MM.1S (cell line): Measurements from ENCODE around the gene SLC13A3.

Experiments
- EZH2 ChIP-seq: fragments of 300-600 bp; sonication (generic); optimal IDR thresholded peaks from 2 replicates; pipeline ENCODE3; 2017; ENCODE audit warnings: low read depth, mild to moderate bottlenecking, antibody characterized with exemption, low read length, mixed read lengths
- EZH2phosphoT487 ChIP-seq: fragments of 300-600 bp; sonication (generic); IDR thresholded peaks from 2 replicates; pipeline ENCODE4 v1.6.1; 2018; ENCODE audit warnings: antibody characterized with exemption, low read length
- TF ChIP-seq, protein P1 (sequence below): fragments of 300-600 bp; sonication (generic); IDR thresholded peaks from 2 replicates; pipeline ENCODE4 v1.5.1; 2016; ENCODE audit warnings: antibody characterized with exemption, low read length, mixed read lengths

DNA sequence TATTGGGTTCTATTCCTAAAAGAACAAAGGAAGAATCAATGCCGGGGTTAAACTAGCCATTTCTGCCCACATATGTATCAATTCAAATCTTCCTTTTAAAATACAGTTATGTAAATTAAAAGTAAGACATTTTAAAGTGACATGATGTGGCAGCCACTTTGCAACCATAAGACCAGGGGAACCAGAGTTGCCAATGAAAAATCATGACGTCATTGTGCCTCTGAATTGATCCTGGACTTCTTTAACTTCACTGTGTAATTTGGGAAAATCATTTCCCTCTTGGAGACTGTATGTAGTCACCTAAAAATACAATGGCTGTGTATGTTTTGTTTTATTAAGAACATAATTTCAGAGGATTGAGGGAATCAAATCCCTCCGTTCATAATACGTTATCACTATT lies 42.2 kb downstream of the SLC13A3 start:
- TF ChIP-seq, protein P1, sequence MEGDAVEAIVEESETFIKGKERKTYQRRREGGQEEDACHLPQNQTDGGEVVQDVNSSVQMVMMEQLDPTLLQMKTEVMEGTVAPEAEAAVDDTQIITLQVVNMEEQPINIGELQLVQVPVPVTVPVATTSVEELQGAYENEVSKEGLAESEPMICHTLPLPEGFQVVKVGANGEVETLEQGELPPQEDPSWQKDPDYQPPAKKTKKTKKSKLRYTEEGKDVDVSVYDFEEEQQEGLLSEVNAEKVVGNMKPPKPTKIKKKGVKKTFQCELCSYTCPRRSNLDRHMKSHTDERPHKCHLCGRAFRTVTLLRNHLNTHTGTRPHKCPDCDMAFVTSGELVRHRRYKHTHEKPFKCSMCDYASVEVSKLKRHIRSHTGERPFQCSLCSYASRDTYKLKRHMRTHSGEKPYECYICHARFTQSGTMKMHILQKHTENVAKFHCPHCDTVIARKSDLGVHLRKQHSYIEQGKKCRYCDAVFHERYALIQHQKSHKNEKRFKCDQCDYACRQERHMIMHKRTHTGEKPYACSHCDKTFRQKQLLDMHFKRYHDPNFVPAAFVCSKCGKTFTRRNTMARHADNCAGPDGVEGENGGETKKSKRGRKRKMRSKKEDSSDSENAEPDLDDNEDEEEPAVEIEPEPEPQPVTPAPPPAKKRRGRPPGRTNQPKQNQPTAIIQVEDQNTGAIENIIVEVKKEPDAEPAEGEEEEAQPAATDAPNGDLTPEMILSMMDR, result no peak
- no peak for TF ChIP-seq EZH2
- TF ChIP-seq EZH2phosphoT487, result no peak
